Activated T-cell treated with anti-CD3 and anti-CD28 coated beads, Interleukin-2, amount 50 U/mL, for 24 hours (primary cell): ENCODE measurements around the gene MASP2.

ENCODE experiments used
- DNase-seq: peaks from one replicate; pipeline ENCODE4 v3.0.0-alpha.2; 2020
- H3K27ac Mint-ChIP-seq: 2 replicates; pipeline ENCODE4 v1.8.0; 2020; ENCODE audit warnings: mild to moderate bottlenecking, mixed read lengths
- H3K27me3 Mint-ChIP-seq: 2 replicates; pipeline ENCODE4 v1.8.0; 2020; ENCODE audit warnings: mixed read lengths
- H3K36me3 Mint-ChIP-seq: 2 replicates; pipeline ENCODE4 v1.8.0; 2020; ENCODE audit warnings: low read depth, mixed read lengths
- H3K4me1 Mint-ChIP-seq: 2 replicates; pipeline ENCODE4 v1.8.0; 2020; ENCODE audit warnings: low read depth, mixed read lengths
- H3K4me3 Mint-ChIP-seq: 2 replicates; pipeline ENCODE4 v1.8.0; 2020; ENCODE audit warnings: mild to moderate bottlenecking, moderate library complexity, mixed read lengths
- H3K9me3 Mint-ChIP-seq: 2 replicates; pipeline ENCODE4 v1.8.0; 2020; ENCODE audit warnings: mixed read lengths

Gene MASP2

DNA sequence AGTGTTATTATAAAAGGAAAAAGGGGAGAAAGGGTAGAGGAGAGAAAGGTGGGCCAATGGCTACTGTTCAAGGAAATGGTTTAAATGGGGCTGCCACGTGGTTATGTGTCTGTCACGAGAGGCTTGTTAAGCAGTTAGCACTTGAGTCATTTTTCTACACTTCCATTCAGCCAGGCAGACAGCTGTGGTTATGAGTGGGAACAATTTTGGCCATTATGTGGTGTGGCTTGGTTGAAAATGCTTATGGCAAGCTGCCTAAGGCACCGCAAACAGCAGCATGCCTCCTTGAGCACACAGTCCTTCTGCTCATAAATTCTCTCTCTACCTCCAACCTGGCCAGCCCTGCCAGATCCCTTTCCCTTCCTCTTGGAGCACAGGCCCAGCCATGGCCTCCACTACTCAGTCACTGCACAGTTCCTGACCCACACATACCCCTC is 15.9 kb upstream of the MASP2 start:
- H3K36me3 Mint-ChIP-seq = peaks cover 84% of the 10 kb centered on the region
- peak; percentile 49 for DNase-seq
- peaks cover 41% of the 10 kb centered on the region for H3K4me1 Mint-ChIP-seq
- peak overlapping the region; percentile 61 for H3K4me3 Mint-ChIP-seq
- H3K27ac Mint-ChIP-seq = peak overlapping the region; percentile 96
- no peaks in the 10 kb centered on the region for H3K27me3 Mint-ChIP-seq
- no peaks in the 10 kb centered on the region for H3K9me3 Mint-ChIP-seq

DNA sequence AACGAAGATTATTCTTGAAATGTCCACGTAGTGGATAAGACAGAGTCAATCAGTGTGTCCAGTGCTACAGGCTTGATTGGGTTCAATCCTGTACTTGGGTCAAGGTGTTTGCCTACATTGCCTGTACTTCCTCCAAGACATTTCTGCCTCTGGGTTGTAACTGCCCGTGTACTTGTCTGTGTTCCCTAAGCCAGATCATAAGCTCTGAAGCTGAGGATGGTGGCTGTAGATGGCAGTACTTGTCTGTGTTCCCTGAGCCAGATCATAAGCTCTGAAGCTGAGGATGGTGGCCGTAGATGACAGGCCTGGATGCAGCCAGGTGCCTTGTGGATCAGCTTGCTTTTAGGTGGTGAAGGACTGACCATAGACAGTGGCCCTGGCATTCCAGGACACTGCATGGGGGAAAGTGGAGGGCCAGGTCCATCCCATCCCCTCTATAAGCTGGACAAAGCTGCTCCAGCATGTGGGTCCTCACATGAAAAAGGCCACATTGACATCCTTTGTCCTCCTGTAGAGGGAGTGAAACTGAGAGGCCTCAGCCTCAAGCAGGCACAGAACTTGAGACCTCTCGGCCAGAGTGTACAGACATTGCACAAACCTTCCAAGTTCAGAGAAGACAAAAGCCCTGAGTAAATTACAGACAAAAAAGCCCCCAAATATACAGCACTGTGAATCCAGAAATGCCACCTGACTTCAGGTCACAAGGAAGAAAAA is 14.8 kb upstream of the MASP2 start:
- peaks cover 52% of the 10 kb centered on the region for H3K4me1 Mint-ChIP-seq
- peak overlapping the region; percentile 96 for H3K27ac Mint-ChIP-seq
- no peaks in the 10 kb centered on the region for H3K27me3 Mint-ChIP-seq
- peak overlapping the region; percentile 95 for H3K4me3 Mint-ChIP-seq
- H3K36me3 Mint-ChIP-seq = peaks cover 85% of the 10 kb centered on the region
- peak; percentile 32 for DNase-seq
- H3K9me3 Mint-ChIP-seq = no peaks in the 10 kb centered on the region

DNA sequence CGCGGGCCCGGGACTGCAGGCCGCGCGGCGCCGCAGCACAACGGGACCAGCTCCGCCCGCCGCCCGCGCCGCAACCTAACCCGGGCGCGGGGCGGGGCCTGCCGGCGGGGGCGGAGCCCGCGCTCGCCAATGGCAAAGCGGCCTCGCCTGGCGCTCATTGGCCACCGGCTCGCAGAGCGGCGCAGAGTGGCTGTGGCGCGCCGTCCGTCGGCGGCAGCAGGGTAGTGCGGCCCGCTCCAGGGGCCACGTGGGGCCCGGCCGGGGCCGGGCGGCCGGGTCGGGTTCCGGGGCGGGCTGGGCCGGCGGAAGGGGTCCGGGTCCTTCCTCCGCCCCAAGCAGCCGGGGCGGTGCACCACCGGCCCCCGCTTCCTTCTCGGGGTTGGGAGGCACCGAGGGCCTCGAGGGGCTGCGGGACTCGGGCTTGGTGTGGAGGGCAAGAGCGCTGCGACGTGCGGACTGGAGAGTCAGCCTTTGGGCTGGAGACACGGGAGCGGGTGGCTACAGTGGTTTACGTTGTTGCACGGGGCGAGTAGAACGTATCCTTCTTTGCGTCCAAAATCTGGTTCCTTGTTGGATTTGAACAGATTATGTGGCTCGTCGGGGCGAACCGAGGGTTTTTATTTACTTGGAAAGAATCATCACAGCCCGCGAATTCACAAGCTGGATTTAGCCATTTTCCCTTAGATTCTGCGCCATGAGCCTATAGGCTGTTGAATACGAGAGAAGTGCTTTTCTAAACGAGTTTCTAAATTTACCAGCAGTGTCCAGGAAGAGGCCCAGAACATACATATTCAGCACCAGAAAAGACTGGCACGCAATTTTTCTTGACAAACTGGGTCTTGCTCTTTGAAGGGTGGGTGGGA is 13.2 kb upstream of the MASP2 start, which contains the start of gene SRM:
SRM (minus strand) TSS at position 51 of the 863 bp plus-strand sequence. CDS start 75 bp downstream, outside the sequence.
- H3K27ac Mint-ChIP-seq = peak within 1 kb of the TSS; percentile 96
- no peaks in the 10 kb centered on the region for H3K9me3 Mint-ChIP-seq
- H3K4me3 Mint-ChIP-seq = peak within 1 kb of the TSS; percentile 96
- no peaks in the 10 kb centered on the region for H3K27me3 Mint-ChIP-seq
- peaks cover 53% of the 10 kb centered on the region for H3K4me1 Mint-ChIP-seq
- peaks cover 83% of the 10 kb centered on the region for H3K36me3 Mint-ChIP-seq
- DNase-seq = peak; percentile 94

DNA sequence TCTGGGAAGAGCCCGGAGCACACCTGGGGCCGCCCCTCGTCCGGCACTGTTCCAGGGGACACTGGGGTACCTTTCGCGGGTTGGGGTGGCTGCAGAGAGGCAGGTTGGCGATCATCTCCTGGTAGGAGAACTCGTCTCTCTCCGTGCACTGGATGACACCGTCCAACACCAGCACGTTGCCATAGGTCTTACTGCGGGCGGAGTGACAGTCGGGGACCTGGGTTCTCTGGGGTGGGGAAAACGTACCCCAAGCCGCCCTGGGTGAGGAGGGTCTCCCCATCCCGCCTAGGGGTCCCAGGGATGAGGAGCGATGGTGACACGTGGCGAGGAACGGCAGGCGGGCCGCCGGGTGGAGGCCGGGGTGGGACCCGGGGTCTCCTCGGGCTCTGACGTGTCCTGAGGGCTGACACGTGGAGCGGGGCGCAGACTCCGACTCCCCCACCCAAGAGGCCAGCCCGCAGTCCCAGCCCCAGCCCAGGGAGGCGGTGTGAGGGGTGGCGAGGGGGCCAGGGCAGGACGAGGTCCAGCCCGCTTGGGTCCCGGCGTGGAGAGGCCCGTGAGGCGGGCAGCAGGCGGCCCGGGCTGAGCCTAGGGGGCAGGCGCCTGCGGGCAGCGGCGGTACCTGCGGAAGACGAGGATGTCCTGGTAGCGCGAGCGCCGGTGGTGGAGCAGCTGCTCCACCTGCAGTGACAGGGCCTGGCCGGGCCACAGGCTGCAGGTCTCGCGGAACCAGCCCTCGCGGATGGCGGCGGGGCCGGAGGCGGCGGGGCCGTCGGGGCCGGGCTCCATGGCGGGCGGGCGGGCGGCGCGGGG is 12.3 kb upstream of the MASP2 start:
- Mint-ChIP-seq H3K36me3 (peaks cover 85% of the 10 kb centered on the region), H3K4me1 (peaks cover 55% of the 10 kb centered on the region), H3K27me3 (no peaks in the 10 kb centered on the region), H3K27ac (peak overlapping the region; percentile 94), H3K9me3 (no peaks in the 10 kb centered on the region), H3K4me3 (peak overlapping the region; percentile 96)
- DNase-seq = no peak

DNA sequence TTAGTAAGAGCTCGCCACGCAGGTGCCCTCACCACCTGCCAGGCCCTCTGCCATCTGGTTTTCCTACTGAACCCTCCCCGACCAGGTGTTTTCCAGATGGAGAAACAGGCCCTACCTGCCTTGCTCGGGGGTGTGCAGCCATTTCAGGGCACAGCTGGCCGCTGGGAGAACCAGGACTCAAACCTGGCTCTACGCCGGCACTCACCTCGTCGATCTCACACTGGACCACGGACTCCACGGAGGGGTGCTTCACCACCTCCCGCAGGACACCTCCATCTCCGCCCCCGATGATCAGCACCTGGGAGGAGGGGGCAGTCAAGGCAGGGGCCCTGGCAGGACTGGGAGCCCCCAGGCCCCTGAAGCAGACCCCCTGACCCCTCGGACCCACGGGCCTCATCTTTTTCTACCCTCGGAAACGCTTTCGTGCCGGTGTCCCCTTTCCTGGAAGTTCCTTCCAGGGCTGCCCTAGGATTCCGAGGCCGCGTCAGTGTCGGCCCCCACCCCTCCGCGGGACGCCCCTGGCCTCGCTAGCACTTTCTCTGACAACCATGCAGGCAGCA is 11.6 kb upstream of the MASP2 start:
- Mint-ChIP-seq H3K9me3 (no peaks in the 10 kb centered on the region), H3K27me3 (no peaks in the 10 kb centered on the region), H3K27ac (peak overlapping the region; percentile 94), H3K4me1 (peaks cover 53% of the 10 kb centered on the region), H3K4me3 (peak overlapping the region; percentile 96), H3K36me3 (peaks cover 86% of the 10 kb centered on the region)
- no peak for DNase-seq

DNA sequence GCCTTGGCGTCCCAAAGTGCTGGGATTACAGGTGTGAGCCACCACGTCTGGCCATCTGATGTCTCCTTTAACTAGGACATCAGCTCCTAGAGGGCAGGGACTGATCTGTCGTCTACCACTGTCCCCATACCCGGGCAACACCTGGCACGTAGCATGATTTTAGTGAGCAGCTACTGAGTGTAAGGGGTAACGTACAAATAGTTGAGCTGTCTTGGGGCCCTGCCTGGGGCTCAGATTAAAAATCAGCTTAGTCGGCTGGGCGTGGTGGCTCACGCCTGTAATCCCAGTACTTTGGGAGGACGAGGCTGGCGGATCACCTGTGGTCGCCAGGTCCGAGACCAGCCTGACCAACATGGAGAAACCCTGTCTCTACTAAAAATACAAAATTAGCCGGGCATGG is 11.0 kb upstream of the MASP2 start:
- Mint-ChIP-seq H3K9me3 (no peaks in the 10 kb centered on the region), H3K36me3 (peaks cover 86% of the 10 kb centered on the region), H3K4me3 (peak overlapping the region; percentile 96), H3K27me3 (no peaks in the 10 kb centered on the region), H3K4me1 (peaks cover 49% of the 10 kb centered on the region), H3K27ac (peak overlapping the region; percentile 94)
- DNase-seq = no peak

DNA sequence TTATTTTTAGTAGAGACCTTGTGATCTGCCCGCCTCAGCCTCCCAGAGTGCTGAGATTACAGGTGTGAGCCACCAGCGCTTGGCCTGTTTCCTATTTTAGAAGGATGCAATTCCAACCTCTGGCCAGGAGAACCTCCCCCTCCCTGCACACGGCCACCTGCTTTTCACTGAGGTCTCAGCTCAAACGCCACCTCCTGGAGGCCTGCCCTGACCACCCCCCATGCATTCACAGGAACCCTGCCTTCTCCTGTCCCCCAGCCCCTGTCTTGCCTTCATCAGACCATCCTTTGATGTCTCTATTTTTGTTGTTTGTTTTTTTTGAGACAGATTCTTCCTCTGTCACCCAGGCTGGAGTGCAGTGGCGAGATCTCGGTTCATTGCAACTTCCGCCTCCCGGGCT is 10.4 kb upstream of the MASP2 start:
- H3K27ac Mint-ChIP-seq = peak overlapping the region; percentile 94
- no peaks in the 10 kb centered on the region for H3K9me3 Mint-ChIP-seq
- peak overlapping the region; percentile 96 for H3K4me3 Mint-ChIP-seq
- peaks cover 45% of the 10 kb centered on the region for H3K4me1 Mint-ChIP-seq
- no peak for DNase-seq
- H3K27me3 Mint-ChIP-seq = no peaks in the 10 kb centered on the region
- peaks cover 82% of the 10 kb centered on the region for H3K36me3 Mint-ChIP-seq

DNA sequence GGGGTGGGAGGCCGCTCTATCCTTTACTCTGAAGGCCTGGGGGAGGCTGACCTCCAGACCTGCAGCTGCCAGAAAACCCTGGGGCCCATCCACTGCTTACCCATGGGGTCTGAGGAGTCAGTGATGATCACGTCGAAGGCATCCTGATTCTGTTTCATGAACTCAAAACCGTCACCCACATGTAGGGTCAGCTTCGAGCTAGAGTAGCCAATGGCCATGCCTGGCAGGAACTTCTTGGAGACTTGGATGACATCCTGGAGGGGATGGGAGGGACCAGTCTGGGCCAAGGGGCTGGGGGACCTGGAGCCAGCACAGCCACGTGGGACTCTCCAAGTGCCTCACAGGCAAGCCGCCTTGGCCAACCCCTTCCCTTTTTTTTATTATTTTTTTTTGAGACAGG is 9.5 kb upstream of the MASP2 start:
- no peak for DNase-seq
- Mint-ChIP-seq H3K4me1 (peaks cover 42% of the 10 kb centered on the region), H3K27ac (peak overlapping the region; percentile 57), H3K4me3 (peak overlapping the region; percentile 18), H3K36me3 (peaks cover 73% of the 10 kb centered on the region), H3K9me3 (no peaks in the 10 kb centered on the region), H3K27me3 (no peaks in the 10 kb centered on the region)

DNA sequence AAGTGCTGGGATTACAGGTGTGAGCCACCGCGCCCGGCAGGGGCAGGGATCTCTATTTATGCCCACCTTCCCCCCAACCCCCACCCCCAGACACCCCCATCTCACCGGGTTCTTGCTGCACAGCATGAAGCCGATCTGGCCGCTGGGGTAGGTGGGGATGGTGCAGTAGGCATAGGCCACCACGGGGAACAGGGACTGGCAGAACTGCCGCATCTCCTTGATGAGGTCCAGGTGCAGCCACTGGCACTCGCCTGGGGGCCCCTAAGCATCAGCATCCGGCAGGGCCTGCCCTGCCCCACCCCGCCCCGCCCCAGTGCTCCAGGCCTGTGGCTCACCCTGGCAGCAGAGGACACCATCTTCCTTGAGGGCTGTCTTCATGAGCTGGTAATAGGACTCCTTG is 8.6 kb upstream of the MASP2 start:
- Mint-ChIP-seq H3K4me1 (peaks cover 34% of the 10 kb centered on the region), H3K27me3 (no peaks in the 10 kb centered on the region), H3K27ac (peak overlapping the region; percentile 57), H3K36me3 (peaks cover 67% of the 10 kb centered on the region), H3K9me3 (no peaks in the 10 kb centered on the region), H3K4me3 (no peak overlapping the region)
- no peak for DNase-seq

DNA sequence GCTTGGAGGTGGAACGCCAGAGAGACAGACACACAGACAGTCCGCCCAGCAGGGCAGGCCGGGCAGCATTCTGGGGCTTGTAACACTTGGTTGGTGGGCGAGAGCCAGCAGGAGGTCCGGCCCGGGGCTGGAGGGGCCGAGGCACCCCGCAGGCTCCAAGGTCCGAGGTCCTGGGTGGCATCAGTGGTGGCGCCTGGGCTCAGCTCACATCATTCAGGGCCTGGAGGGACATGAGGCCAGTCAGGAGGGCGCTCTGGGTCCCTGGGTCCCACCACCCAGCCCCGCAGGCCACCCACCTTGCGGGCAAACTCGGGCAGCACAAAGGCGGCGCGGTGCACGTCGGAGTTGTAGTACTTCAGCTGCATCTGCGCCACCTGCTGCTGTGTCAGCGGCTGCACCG is 7.6 kb upstream of the MASP2 start:
- Mint-ChIP-seq H3K27me3 (no peaks in the 10 kb centered on the region), H3K4me1 (peaks cover 31% of the 10 kb centered on the region), H3K9me3 (no peaks in the 10 kb centered on the region), H3K36me3 (peaks cover 61% of the 10 kb centered on the region), H3K4me3 (no peak overlapping the region), H3K27ac (no peak overlapping the region)
- no peak for DNase-seq

DNA sequence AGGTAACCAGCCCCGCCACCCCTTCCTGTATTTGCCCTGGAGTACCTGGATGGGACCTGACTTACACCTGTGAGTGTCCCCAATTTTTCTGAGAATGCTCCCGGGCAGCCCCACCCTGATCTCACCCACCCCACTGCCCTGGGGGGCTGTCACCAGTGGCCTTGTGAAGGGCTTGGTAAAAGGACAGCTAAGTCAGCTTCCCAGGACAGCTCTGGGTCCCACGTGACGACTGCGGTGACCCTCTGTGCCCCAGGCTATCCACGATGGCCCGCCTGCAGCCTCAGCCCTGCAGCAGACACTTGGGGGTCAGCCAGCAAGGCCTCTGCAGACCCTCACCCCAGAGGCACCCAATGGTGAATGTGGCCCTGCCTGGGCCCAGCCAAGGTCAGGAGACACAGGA is 7.1 kb upstream of the MASP2 start:
- Mint-ChIP-seq H3K27ac (no peak overlapping the region), H3K4me3 (no peak overlapping the region), H3K36me3 (peaks cover 59% of the 10 kb centered on the region), H3K4me1 (peaks cover 31% of the 10 kb centered on the region), H3K27me3 (no peaks in the 10 kb centered on the region), H3K9me3 (no peaks in the 10 kb centered on the region)
- DNase-seq = no peak

DNA sequence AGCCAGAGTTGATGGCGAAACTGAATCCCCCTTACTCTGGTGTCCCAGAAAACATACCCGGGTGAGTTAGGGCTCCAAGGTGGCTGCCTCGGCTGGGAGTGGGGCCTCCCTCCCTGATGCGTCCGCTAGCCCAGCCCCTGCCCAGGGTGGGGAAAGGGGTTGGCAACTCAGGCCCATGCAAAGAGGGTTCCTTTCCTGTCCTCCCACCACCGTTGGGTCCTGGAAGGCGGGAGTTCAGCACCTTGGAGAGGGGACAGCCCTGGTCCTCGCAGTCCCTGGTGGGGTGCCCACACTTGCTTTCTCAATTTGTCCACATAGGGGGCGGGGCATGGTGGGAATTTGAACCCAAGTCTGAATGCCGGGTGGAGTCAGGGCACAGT is 6.7 kb upstream of the MASP2 start:
- Mint-ChIP-seq H3K27me3 (no peaks in the 10 kb centered on the region), H3K9me3 (no peaks in the 10 kb centered on the region), H3K36me3 (peaks cover 55% of the 10 kb centered on the region), H3K27ac (no peak overlapping the region), H3K4me3 (no peak overlapping the region), H3K4me1 (peaks cover 29% of the 10 kb centered on the region)
- DNase-seq = peak; percentile 52

DNA sequence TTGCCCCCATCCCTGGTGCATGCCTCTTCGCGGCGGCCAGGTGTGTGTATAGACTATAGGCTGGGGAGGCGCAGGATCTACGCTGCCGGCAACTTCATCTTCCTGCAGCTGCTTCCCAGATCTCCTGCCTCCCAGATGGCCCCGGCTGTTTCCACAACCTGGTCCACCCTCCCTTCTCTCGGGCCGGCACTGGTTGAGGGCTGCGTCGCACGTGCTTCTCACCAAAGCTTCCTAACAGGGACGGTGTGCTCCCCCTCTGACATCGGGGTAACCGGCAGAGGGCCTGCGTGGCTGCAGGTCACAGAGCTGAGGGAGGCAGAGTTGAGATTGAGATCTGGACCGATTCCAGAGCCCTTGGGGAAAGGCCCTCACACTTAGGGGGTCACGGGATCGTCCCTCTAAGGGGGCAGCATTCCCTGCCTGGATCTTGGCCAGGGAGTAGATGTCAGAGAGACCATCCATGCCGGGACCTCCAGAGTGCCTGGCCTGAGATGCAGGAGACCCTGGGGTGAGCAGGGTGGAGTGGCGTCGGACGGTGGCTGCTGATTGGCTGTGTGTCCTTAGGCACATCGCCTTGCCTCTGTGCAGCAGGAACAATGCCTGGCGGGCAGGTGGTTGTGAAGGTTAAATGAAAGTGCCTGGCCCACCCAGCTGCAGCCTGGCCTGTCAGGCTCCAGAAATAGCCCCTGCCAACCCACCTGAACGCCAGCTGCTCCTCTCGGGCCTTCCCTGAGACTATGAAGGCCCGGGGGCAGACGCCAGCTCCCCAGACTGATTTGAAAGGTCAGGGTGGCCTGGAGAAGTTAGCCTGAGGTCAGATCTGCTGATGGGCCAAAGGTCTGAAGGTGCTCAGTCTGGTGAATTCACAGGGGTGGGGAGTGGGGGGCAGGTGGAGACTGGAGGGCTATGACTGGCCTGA is 6.1 kb upstream of the MASP2 start:
- H3K4me1 Mint-ChIP-seq = peaks cover 24% of the 10 kb centered on the region
- no peaks in the 10 kb centered on the region for H3K9me3 Mint-ChIP-seq
- peak overlapping the region; percentile 29 for H3K27ac Mint-ChIP-seq
- H3K27me3 Mint-ChIP-seq = no peaks in the 10 kb centered on the region
- peaks cover 49% of the 10 kb centered on the region for H3K36me3 Mint-ChIP-seq
- peak; percentile 58 for DNase-seq
- no peak overlapping the region for H3K4me3 Mint-ChIP-seq
